Esophagus squamous epithelium (tissue), 5 donors: Measurements from ENCODE around the gene SCARB1. TPM values are rescaled to one million over a fixed set of nuclear protein-coding genes. Genes with fewer than 3 reads are reported as not detected.

ENCODE experiments used
- DNase-seq: peaks from one replicate; lab custom pipeline; 2025; lab: John Stamatoyannopoulos, UW
- H3K27ac ChIP-seq, 4 donors: fragments of 200-600 bp; sonication (generic); one replicate each; pipeline ENCODE4 v1.5.1; 2016 to 2019; ENCODE audit warnings: mild to moderate bottlenecking in 1 of 4
- H3K27me3 ChIP-seq, 4 donors: fragments of 200-600 bp; sonication (generic); 1 replicate in 3 of 4; 2 replicates in 1 of 4; pipeline versions ENCODE4 v1.5.1 to v1.6.0; 2017 to 2021; ENCODE audit warnings: antibody characterized with exemption in 1 of 4
- H3K36me3 ChIP-seq, 3 donors: fragments of 200-600 bp; sonication (generic); one replicate each; pipeline ENCODE4 v1.5.1; 2016 to 2019
- H3K4me1 ChIP-seq, 3 donors: fragments of 200-600 bp; sonication (generic); one replicate each; pipeline ENCODE4 v1.5.1; 2017 to 2019
- H3K4me3 ChIP-seq, 4 donors: fragments of 200-600 bp; sonication (generic); 1 replicate in 3 of 4; 2 replicates in 1 of 4; pipeline ENCODE4 v1.5.1; 2016 to 2019; ENCODE audit warnings: mild to moderate bottlenecking in 2 of 4, moderate library complexity in 1 of 4
- H3K9me3 ChIP-seq, 3 donors: fragments of 200-600 bp; sonication (generic); one replicate each; pipeline ENCODE4 v1.5.1; 2016 to 2019
- POLR2A ChIP-seq, 4 donors: fragments of 450-650 bp; IDR thresholded peaks; one replicate each; pipeline ENCODE4 v1.6.1; 2017; ENCODE audit warnings: antibody characterized with exemption in 4 of 4, mild to moderate bottlenecking in 4 of 4, moderate library complexity in 3 of 4
- WGBS, 2 donors: methylation state at CpG; one replicate each; pipeline ENCODE4 v1.1.5; 2018; 5-methylcytosine and 5-hydroxymethylcytosine counted together
- intact Hi-C: fragments of 100-400 bp; cut with DNase I; formaldehyde crosslinking; loops from one replicate; pipeline ENCODE4 v1.15.0; 2022
- total RNA-seq, 4 donors: library from RNA; depleted of rRNA; stranded (reverse); fragments of >200 nt; gene quantifications; one replicate each; pipeline ENCODE4 v1.1.0, GENCODE V29; 2016
- TF ChIP-seq, protein P1 (sequence below), 6 experiments: fragments of 450-650 bp in 4 of 6; fragments of 200-600 bp in 2 of 6; sonication (generic) in 2 of 6; IDR thresholded peaks; one replicate each; pipeline ENCODE4 v1.5.1; 2016 to 2019; ENCODE audit warnings: antibody characterized with exemption in 6 of 6, mild to moderate bottlenecking in 4 of 6, moderate library complexity in 4 of 6
- donor health status: DM: yes; HTN: yes; CAD: no.

Gene SCARB1
- total RNA-seq, 4 donors from 2014 or later = 7.1 to 9.5 (median 8.8) TPM

DNA sequence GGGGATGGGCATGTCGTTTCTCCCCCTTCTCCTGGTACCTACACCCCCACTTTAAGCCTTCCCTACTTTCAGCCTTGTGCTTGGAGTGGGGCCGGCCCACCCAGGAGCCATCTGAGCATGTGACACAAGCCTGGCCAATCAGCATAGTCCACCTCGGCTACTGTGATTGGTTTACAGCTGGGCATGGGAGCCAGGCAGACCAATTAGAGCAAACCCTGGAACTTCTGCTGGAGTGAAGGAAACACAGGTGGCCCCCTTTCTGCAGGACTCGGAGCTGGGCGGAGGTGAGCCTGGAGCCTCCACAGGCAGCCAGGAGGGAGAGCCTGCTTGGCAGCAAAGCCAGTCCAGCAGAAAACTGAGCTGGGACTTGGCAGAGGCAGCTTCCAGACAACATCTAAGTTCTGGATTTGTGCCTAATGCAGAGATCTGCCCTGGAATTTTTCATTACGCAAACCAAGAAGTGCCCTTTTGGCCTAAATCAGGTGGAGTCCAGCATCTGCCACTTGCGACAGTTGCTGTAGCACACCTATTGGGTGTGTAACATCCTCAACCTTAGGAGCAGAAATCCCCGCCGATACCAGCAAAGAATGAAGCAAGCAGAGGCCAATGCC lies 59.5 kb downstream of the SCARB1 start:
- Histone ChIP-seq H3K9me3 (no peaks in the 10 kb centered on the region), H3K27ac (peak overlapping the region in 3 of 4 donors; percentile 40 to 54 (median 44)), H3K4me1 (peaks cover 4 to 19% (median 12%) of the 10 kb centered on the region in 3 donors), H3K36me3 (peaks cover 0 to 32% (median 0%) of the 10 kb centered on the region in 3 donors), H3K27me3 (no peaks in the 10 kb centered on the region), H3K4me3 (no peak overlapping the region)
- TF ChIP-seq, protein P1, sequence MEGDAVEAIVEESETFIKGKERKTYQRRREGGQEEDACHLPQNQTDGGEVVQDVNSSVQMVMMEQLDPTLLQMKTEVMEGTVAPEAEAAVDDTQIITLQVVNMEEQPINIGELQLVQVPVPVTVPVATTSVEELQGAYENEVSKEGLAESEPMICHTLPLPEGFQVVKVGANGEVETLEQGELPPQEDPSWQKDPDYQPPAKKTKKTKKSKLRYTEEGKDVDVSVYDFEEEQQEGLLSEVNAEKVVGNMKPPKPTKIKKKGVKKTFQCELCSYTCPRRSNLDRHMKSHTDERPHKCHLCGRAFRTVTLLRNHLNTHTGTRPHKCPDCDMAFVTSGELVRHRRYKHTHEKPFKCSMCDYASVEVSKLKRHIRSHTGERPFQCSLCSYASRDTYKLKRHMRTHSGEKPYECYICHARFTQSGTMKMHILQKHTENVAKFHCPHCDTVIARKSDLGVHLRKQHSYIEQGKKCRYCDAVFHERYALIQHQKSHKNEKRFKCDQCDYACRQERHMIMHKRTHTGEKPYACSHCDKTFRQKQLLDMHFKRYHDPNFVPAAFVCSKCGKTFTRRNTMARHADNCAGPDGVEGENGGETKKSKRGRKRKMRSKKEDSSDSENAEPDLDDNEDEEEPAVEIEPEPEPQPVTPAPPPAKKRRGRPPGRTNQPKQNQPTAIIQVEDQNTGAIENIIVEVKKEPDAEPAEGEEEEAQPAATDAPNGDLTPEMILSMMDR (IDR thresholded peaks at IDR 0.05) = no peak
- no peak for TF ChIP-seq POLR2A (IDR thresholded peaks at IDR 0.05)
- 35 to 58% methylated on average over 2 of the region's 9 CpGs for WGBS, 2 donors
- no peak for DNase-seq
- intact Hi-C loops = no loop called here

DNA sequence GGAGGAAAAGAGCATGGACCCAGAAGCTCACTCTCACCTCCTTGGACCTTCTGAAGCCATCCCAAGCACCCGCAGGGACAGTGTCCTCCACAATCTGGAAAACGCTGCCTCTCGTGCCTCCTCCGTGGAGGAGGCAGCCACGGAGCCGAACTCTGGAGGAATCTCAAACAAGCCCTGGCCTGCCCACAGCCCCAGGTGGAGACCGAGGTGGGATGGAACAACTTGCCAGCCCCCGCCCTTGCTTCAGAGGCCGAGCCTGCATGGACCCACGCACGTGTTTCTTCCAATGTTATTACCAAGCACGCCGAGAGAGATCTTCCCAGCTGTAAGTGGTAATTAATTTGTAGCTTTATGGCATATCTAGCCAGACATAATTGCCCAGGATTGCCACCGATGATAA lies 61.3 kb downstream of the SCARB1 start:
- 41 to 73% methylated on average over 5 to 13 of the region's 14 CpGs for WGBS, 2 donors
- H3K4me1 ChIP-seq = peaks cover 4 to 19% (median 12%) of the 10 kb centered on the region in 3 donors
- no peak for DNase-seq
- TF ChIP-seq, protein P1 (IDR thresholded peaks at IDR 0.05) = no peak
- TF ChIP-seq POLR2A (IDR thresholded peaks at IDR 0.05) = no peak
- H3K4me3 ChIP-seq = no peak overlapping the region
- intact Hi-C loops = no loop called here
- no peaks in the 10 kb centered on the region for H3K9me3 ChIP-seq
- H3K36me3 ChIP-seq = peaks cover 0 to 38% (median 0%) of the 10 kb centered on the region in 3 donors
- no peak overlapping the region for H3K27ac ChIP-seq
- no peaks in the 10 kb centered on the region for H3K27me3 ChIP-seq

GRCh38 chr12:124800506-124800905 lies 63.2 kb downstream of the SCARB1 start:
- peaks cover 4 to 19% (median 12%) of the 10 kb centered on the region in 3 donors for H3K4me1 ChIP-seq
- H3K27ac ChIP-seq = no peak overlapping the region
- no peaks in the 10 kb centered on the region for H3K9me3 ChIP-seq
- peaks cover 0 to 21% (median 0%) of the 10 kb centered on the region in 3 donors for H3K36me3 ChIP-seq
- TF ChIP-seq POLR2A (IDR thresholded peaks at IDR 0.05) = no peak
- TF ChIP-seq, protein P1 (IDR thresholded peaks at IDR 0.05) = no peak
- H3K4me3 ChIP-seq = no peak overlapping the region
- WGBS, 2 donors = 88 to 89% methylated on average over 8 to 9 of the region's 12 CpGs
- intact Hi-C loops = no loop called here
- DNase-seq = no peak
- no peaks in the 10 kb centered on the region for H3K27me3 ChIP-seq

- no peak for DNase-seq
- Histone ChIP-seq H3K36me3 (peaks cover 0 to 22% (median 0%) of the 10 kb centered on the region in 3 donors), H3K4me1 (peaks cover 0 to 2% (median 0%) of the 10 kb centered on the region in 3 donors), H3K4me3 (no peak overlapping the region), H3K27me3 (no peaks in the 10 kb centered on the region), H3K9me3 (no peaks in the 10 kb centered on the region), H3K27ac (no peak overlapping the region)
- intact Hi-C loops = no loop called here
- 76 to 77% methylated on average over 10 to 13 of the region's 13 CpGs for WGBS, 2 donors
- TF ChIP-seq, protein P1 (IDR thresholded peaks at IDR 0.05) = no peak
- no peak for TF ChIP-seq POLR2A (IDR thresholded peaks at IDR 0.05)
Measured at GRCh38 chr12:124797321-124797720, 66.3 kb downstream of the SCARB1 start.

- intact Hi-C loops = no loop called here
Measured at GRCh38 chr12:124796303-124796960, 67.2 kb downstream of the SCARB1 start.

More at GRCh38 chr12:124796303-124796960, 67.2 kb downstream of the SCARB1 start:
- no peak for TF ChIP-seq POLR2A (IDR thresholded peaks at IDR 0.05)
- H3K27me3 ChIP-seq = no peaks in the 10 kb centered on the region
- 75 to 79% methylated on average over 14 of the region's 14 CpGs for WGBS, 2 donors
- DNase-seq = no peak
- no peak overlapping the region for H3K27ac ChIP-seq
- H3K36me3 ChIP-seq = peaks cover 0 to 31% (median 0%) of the 10 kb centered on the region in 3 donors
- H3K4me3 ChIP-seq = no peak overlapping the region
- no peaks in the 10 kb centered on the region for H3K9me3 ChIP-seq
- H3K4me1 ChIP-seq = no peaks in the 10 kb centered on the region
